IPS-NIHi7 (cell line): ENCODE measurements around the gene SLC39A9.
"Not testable (repeated sequence)": the region's sequence is repeated elsewhere in the genome, so short reads cannot be mapped to it uniquely, and the experiment has no call there.

ENCODE experiments used
- DNase-seq: peaks from one replicate; pipeline ENCODE4 v3.0.0; 2012; ENCODE audit warnings: mixed read lengths; ENCODE audit errors: extremely low spot score

SLC39A9 gene

DNA sequence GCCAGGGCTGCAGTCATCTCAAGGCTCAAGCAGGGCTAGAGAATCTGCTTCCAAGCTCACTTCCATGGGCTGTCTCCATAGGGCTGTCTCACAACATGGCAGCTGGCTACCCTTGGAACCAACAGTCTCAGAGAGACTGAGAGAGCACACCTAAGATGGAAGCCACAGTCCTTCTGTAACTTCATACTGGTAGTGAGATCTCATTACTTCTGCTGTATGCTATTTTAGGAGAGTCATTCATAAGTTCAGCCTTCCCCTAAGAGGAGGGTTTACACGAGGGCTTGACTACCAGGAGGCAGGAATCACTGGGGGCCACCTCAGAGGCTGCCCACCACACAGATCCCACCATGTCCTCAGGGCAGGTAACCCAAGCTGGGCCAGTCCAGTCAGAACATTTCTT, 30.1 kb upstream of the SLC39A9 start:
- DNase-seq, result no peak

DNA sequence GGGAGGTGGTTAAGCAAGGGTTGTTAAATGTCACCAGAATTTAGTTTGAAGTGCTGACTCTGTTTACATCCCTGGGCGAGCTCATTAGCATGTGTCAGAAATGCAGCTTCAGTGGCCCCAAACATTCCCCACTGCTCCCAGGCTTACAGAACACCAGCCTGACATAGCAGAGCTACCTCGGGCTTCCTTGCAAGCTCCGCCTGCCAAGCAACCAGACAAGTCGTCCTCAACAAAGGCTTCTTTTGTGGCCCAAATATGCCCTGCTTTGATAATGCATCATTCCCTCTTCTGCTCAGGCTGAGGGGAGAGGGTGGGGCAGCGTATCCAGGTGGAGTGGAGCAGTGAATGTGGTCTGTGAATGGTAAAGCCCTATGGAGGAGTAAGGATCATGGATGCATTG, 28.4 kb upstream of the SLC39A9 start:
- no peak for DNase-seq

DNA sequence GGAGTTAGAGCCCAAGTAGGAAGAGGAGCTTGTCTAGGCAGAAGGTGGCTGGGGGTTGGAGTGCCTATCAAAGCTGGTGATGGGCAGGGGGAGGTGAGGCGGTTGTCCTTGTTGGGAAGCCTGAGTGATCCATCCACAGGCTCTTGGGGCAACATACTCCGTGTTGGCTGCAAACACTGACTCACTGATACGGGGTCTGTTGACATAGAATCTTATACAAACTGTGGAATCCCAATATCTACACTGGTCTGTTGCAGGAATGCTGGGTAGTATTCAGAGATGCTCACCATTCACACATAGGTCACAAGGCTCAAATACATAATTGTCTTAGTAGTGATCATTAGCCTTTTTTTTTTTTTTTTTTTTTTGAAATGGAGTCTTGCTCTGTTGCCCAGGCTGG, 26.3 kb upstream of the SLC39A9 start:
- no peak for DNase-seq

DNA sequence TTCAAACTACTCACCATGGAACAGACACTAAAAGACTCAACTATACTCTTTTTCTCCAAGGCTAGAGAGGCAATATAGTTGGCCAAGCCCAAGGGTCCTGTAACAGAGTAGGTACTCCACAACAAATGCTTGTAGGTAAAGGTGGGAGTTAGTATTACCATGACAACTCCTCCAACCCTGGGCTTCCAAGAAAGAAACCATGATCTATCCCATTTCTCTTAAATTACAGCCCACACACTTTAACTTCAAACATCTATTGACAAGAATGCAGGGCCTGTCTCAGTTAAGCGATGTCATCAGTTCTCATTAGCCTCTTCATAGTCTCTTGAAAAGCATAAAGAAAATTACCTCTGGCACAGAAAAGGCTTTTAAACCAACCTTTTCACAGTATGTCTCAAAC, 25.4 kb upstream of the SLC39A9 start:
- DNase-seq, result no peak

DNA sequence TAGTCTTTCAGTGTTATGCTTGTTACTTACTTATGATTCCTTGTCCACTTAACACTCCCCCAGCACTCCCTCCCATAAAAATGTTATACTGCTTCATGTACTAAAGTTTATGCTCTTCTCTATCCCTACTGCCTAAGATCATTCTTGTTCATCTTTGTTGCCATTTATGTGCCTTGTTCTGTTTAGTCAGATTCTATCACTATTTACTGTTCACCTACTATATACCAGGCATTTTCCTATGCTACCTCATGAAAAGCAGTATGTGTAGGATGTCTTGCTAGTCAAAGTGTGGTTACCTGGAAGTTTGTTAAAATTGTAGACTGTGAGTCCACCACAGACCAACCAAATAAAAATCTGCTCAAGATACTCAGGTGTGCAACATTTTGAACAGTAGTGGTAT, 24.3 kb upstream of the SLC39A9 start:
- DNase-seq, result no peak

DNA sequence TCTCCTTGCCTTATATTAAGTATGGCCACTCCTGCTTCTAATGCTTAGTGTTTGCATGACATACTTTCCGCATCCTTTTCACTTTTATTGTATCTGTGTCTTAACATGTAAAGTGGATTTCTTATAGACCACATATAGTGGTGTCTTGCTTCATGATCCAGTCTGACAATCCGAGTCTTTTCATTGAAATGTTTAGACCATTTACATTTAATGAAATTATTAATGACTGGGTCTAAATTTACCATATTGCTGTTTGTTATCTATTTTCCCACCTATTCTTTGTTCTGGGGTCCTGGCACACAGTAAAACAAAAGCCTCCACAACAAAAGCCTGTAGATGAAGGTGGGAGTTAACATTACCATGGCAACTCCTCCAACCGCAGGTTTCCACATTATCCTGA, 23.3 kb upstream of the SLC39A9 start:
- no peak for DNase-seq

DNA sequence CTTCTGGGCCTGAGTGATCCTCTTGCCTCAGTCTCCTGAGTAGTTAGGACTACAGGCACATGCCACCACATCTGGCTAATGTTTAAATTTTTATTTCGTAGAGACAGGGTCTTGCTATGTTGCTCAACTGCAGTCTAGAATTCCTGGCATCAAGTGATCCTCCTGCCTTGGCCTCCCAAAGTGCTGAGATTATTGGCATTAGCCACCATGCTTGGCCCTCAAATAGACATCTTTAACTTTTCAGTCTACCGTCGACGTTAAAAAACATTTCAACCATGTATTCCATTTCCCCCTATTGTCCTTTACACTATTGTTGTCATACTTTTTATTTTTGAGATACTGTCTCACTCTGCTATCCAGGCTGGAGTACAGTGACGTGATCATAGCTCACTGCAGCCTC, 22.8 kb upstream of the SLC39A9 start:
- DNase-seq, result no peak

DNA sequence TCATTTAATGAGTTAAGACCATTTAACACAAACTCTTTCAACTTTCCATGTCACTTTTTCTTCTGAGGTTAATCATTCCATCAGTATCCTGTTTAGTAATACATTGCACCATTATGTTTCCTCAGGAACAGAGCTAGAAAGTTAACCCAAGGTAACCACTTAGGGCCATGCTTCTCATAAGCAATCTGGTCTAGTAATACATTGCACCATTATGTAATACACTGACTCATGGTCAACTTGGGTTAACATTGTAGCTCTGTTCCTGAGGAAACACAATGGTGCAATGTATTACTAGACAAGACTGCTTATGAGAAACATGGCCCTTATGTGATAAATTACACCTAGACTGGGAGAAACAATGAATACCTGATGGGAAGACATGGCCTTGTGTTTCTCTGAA, 22.1 kb upstream of the SLC39A9 start:
- no peak for DNase-seq

DNA sequence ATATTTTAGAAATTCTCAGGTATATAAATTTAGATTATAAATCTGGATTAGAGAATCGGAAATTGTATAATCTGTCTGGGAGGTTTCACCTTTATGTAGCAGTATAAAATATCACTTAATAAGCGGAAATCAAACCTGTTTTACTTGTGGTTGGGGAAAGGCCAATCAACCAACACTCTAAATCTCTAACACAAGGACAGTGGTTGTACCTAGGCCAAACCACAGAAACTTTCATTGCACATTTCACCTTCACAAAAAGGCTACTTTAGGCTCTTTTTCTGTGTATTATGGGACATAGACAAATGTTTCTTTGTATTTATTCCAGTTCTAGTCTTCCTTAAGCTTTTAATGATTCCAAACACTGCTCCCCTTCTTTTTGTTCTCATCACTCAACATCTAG, 20.2 kb upstream of the SLC39A9 start:
- DNase-seq, result no peak

DNA sequence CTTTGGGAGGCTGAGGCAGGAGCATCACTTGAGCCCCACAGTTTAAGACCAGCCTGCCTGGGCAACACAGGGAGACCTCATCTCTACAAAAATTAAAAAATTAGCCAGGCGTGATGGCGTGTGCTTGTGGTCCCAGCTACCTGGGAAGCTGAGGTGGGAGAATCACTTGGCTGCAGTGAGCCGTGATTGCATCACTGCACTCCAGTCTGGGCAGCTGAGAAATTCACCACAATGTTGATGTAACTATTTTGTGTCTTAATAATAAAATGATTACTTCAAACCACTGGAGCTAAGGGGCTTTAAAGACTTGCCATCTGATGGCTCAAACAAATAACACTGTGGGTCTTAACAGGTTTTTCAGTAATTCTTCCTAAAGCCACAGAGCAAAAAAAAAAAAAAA, 11.2 kb upstream of the SLC39A9 start:
- DNase-seq, result no peak

DNA sequence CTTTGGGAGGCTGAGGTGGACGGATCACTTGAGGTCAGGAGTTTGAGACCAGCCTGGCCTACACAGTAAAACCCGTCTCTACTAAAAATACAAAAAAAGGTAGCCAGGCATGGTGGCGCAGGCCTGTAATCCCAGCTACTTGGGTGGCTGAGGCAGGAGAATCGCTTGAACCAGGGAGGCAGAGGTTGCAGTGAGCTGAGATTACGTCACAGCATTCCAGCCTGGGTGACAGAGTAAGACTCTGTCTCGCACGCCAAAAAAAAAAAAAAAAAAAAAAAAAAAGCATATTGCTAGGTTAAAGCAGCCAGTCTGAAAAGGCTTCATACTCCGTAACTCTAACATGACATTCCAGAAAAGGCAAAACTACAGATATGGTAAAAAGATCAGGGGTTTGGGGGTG, 7.1 kb upstream of the SLC39A9 start:
- not testable (repeated sequence) for DNase-seq

DNA sequence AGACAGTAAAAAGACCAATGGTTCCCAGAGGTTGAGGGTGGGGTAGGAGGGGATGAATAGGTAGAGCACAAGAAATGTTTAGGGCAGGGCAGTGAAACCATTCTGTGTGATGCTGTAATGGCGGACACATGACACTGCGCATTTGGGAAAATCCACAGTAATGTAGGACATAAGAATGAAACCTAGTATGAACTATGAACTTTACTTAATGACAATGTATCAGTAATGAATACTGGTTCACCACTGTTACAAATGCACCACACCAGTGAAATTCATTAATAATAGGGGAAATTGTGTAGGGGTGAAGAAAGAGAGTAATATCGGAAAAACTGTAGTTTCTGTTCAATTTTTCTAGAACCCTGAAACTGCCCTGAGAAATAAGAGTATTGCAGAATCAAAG, 6.0 kb upstream of the SLC39A9 start:
- no peak for DNase-seq

DNA sequence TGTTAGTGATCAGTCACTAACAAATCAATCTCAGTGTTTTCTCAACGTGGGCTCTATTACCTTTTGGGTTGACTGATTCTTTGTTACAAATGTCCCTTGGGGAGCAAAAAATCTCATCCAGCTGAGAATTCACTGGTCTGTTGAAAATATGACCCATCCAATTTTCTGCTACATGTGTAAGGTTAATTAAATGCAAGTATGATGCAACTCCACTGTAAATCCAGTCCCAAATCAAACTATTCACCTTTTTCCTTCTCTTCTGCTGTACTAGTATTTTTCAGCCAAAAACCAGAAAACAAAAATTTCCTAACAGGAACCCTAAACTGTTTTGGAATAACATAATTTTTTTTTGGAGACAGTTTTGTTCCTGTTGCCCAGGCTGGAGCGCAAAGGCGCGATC, 2.6 kb upstream of the SLC39A9 start:
- DNase-seq, result no peak

DNA sequence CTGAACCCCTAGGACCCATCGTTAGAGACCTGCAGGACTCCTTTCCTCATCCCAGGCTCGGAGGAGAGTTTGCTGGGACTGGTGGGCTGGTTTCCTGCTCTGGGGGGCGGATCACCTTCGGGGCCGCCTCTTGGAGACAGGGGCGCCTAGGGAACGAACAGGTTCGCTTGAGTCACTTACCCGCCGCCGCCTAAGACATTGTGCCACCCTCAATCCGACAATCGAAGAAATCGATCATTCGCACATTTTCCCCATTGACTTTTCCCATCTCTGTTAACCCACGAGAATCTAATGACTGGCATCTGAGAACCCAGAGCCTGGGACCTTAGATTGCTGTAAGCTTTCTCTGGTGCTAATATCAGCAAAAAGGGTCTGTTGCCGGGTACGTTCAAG, 322 bp downstream of the SLC39A9 start:
- no peak for DNase-seq

DNA sequence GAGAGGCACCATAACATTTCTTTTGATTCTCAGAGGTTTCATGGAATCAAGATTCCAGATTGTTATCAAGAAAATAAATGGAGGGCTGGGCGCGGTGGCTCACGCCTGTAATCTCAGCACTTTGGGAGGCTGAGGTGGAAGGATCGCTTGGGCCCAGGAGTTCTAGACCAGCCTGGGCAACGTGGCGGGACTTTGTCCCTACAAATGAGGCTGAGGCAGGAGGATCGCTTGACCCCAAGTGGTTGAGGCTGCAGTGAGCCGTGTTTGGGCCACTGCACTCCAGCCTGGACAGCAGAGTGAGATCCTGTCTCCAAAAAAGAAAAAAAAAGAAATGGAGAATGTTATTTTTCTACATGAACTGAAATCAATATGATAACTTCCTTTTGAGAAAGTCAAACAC, 1.3 kb downstream of the SLC39A9 start:
- no peak for DNase-seq

DNA sequence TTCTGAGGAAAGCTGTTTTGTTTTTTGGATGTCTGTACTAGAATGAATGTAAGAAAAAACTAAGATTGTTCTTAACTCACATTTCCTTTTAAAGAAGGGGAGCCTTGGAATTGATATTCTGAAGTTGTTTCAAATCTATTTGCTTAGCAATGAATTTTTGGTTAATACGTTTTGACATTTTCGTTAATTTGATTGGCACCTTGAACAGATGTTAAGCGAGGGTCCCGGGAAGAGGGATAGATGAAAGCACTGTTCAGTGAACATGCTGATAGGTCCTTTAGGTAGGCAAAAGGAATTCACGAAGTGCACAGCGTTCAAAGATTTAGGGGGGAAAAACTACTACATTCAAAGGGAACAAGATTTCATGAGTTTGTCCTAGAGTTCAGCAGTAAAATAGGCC, 1.7 kb downstream of the SLC39A9 start:
- DNase-seq, result no peak

DNA sequence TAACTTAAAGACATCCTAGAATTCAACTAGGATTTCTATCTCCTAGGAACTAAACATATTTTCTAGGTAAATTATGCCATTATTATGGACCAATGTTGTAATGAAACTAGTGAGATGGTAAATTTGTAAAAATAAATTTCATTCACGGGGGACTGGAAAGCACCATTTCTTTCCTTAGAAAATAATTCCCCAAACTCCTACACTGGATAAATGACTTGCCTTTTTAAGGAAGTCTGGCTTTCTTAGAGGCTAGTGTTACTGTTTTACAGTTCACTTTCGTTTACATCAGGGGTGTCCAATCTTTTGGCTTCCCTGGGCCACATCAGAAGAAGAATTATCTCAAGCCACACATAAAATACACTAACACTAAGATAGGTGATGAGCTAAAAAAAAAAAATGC, 3.3 kb downstream of the SLC39A9 start:
- no peak for DNase-seq

DNA sequence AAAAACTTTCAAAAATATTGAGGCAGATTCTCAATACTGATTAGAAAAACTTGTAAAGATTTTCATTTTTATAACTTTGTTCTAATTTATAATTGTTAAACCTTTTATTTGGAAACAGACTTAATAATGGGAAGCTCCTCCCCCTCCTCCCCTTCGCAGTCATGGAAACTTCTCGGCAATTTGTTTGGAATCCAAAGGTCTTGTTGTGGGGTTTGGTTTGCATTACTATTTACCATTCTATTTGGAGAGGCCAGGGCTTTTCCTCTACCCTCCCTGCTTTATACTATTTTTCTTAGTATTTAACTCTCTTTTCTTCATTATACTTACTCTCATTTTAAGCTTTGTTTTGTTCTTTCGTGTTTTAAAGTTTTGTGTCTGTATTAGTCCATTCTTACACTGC, 6.0 kb downstream of the SLC39A9 start:
- no peak for DNase-seq

DNA sequence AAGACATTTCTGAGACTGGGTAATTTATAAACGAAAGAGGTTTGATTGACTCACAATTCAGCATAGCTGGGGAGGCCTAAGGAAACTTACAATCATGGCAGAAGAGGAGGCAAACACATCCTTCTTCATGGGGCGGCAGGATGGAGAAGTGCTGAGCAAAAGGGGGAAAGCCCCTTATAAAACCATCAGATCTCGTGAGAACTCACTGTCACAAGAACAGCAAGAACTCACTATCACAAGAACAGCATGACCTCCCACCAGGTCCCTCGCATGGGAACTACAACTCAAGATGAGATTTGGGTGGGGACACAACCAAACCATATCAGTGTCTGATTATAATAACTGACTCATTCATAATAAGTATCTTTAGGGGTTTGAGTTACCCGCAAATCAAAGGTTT, 6.4 kb downstream of the SLC39A9 start:
- DNase-seq, result no peak

DNA sequence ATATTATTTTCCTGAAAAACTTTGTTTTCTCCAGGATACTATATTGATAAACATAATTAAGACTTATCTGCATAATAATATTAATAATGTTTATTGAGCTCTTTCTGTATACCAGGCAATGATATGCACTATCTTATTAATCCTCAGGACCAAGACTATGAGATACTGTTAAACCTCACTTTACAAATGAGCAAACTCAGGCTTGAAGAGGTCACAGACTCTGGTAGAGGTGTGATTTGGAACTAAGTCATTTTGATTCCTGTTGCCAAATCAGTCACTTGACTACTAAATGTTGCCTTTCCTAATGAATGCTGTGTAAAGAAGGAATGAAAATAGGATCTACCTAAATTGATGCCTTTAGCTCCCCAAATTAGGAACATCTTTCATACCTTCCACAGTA, 7.3 kb downstream of the SLC39A9 start:
- DNase-seq, result no peak

DNA sequence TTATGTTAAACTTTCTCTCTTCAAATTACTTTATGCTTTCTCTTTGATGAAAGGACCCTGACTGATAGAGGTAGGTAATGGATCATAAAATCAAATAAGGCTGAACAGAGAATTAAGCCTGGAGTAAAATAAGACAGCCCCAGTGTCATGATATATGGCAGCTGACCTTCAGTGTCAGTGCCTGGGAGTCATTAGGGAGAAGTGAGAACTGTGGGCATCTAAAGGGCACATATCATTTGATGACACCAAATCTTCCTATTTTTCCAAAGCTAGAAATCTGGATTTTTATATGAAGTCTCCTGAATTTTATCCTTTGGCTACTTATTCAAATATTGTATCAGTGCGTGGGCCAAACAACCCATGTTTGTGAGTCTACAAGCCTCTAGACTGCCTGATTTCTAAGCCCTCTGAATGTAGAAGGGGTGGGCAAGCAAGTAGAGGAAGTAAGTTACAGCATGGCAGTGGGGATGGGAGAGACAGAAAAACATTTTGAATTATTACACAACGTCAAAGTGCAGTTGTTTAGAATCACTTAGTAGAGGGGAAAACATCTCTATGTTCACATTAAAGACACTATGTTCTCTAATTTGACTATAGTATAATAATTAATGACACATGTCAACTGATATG, 10.0 kb downstream of the SLC39A9 start:
- DNase-seq, result no peak

DNA sequence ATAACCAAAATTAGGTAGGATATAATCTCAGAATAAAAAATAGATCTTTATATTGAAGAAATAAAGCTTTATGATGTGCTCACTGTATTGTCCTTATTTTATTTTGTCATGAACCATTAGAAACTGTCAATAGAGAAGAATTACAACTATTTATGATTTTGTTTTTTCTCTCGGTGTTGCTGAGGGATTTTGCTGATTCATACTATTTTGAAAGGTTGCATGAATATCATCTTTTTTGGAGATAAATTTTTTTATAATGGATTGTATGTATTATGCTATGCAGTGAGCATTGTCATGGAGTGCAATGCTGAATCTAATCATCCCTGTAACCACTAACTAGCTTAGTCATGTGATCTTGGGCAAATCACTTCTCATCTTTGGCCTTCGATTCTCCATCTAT, 15.0 kb downstream of the SLC39A9 start:
- DNase-seq, result no peak

DNA sequence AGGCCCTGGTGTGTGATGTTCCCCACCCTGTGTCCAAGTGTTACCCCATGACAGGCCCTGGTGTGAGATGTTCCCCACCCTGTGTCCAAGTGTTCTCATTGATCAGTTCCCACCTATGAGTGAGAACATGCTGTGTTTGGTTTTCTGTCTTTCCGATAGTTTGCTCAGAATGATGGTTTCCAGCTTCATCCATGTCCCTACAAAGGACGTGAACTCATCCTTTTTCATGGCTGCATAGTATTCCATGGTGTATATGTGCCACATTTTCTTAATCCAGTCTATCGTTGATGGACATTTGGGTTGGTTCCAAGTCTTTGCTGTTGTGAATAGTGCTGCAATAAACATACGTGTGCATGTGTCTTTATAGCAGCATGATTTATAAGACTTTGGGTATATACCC, 17.6 kb downstream of the SLC39A9 start:
- DNase-seq, result not testable (repeated sequence)

DNA sequence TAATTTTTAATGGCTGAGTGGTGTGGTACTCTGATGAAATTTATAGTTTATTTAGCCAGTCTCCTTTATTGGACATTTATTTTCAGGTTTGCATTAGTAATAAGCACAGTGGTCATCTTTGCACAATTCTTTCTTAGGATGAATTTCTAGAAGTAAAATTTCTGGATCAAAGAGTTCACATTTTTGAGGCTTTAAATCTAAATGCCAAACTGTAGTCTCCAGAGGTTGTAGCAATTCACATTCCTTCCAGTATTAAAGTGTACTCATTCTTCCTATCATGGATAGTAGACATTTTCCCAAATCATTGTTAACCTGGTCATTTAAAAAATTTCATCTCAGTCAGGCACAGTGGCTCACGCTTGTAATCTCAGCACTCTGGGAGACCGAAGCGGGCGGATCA, 24.8 kb downstream of the SLC39A9 start:
- DNase-seq, result no peak
